Loucy (cell line): Measurements from ENCODE around the gene B3GAT1.

Experiments
- EZH2phosphoT487 ChIP-seq: fragments of 200-600 bp; IDR thresholded peaks from 2 replicates; pipeline ENCODE4 v1.6.1; 2018; ENCODE audit warnings: antibody characterized with exemption, mild to moderate bottlenecking, moderate library complexity, borderline replicate concordance
- TF ChIP-seq, protein P1 (sequence below): fragments of 200-600 bp; sonication (generic); conservative IDR thresholded peaks from 2 replicates; pipeline ENCODE4 v1.5.1; 2014; ENCODE audit warnings: mild to moderate bottlenecking, antibody characterized with exemption, low read length

DNA sequence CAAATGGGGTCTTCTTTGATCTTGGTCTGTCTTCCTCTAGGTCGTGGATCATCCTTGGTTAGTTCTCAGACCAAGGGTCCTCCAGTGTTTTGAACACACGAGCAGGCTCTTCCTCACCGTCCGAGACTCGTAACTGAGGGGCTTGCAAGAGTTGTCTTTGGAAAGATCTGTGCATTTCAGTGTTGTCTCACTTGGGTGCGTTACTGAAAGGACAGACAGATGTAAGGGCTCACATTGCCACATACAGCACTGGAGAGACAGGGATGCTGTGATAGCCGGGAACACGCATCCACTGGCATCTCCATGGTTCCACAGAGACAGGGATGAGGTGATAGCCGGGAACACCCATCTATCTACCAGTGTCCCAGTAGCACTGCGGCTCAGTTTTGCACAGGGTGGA, 64.6 kb downstream of the B3GAT1 start:
- TF ChIP-seq, protein P1, sequence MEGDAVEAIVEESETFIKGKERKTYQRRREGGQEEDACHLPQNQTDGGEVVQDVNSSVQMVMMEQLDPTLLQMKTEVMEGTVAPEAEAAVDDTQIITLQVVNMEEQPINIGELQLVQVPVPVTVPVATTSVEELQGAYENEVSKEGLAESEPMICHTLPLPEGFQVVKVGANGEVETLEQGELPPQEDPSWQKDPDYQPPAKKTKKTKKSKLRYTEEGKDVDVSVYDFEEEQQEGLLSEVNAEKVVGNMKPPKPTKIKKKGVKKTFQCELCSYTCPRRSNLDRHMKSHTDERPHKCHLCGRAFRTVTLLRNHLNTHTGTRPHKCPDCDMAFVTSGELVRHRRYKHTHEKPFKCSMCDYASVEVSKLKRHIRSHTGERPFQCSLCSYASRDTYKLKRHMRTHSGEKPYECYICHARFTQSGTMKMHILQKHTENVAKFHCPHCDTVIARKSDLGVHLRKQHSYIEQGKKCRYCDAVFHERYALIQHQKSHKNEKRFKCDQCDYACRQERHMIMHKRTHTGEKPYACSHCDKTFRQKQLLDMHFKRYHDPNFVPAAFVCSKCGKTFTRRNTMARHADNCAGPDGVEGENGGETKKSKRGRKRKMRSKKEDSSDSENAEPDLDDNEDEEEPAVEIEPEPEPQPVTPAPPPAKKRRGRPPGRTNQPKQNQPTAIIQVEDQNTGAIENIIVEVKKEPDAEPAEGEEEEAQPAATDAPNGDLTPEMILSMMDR, result no peak
- TF ChIP-seq EZH2phosphoT487, result no peak
